ENCODE results near the gene DNAJC12. TPM values are rescaled to one million over a fixed set of nuclear protein-coding genes. Genes with fewer than 3 reads are reported as not detected.
"Not testable (repeated sequence)": the region's sequence is repeated elsewhere in the genome, so short reads cannot be mapped to it uniquely, and the experiment has no call there.

DNAJC12 gene
- total RNA-seq, 1 donor from 2014 or later = 6.1 TPM

- no peak for TF ChIP-seq CTCF (IDR thresholded peaks at IDR 0.05; ENCODE audit: unreplicated experiment)
- H3K4me3 Mint-ChIP-seq (ENCODE audit: low read depth) = no peak overlapping the region
- H3K27ac Mint-ChIP-seq = no peak overlapping the region
- no peaks in the 10 kb centered on the region for H3K27me3 Mint-ChIP-seq
- H3K36me3 Mint-ChIP-seq (ENCODE audit: insufficient read depth) = peaks cover 1% of the 10 kb centered on the region
- H3K9me3 Mint-ChIP-seq (ENCODE audit: low read depth) = peaks cover 6% of the 10 kb centered on the region
- H3K4me1 Mint-ChIP-seq (ENCODE audit: low read depth) = peaks cover 6% of the 10 kb centered on the region
- no peak for DNase-seq (ENCODE audit: low spot score, unreplicated experiment)
Measured at GRCh38 chr10:67839951-67840350, 2.0 kb upstream of the DNAJC12 start.

- DNase-seq (ENCODE audit: low spot score, unreplicated experiment); H3K9me3 Mint-ChIP-seq (ENCODE audit: low read depth); H3K36me3 Mint-ChIP-seq (ENCODE audit: insufficient read depth); H3K27ac Mint-ChIP-seq; H3K4me3 Mint-ChIP-seq (ENCODE audit: low read depth); H3K27me3 Mint-ChIP-seq; H3K4me1 Mint-ChIP-seq (ENCODE audit: low read depth): not testable (repeated sequence)
Measured at GRCh38 chr10:67839511-67839910, 1.5 kb upstream of the DNAJC12 start.

GRCh38 chr10:67836972-67837371, 1.0 kb downstream of the DNAJC12 start:
- no peaks in the 10 kb centered on the region for H3K27me3 Mint-ChIP-seq
- no peak for DNase-seq (ENCODE audit: low spot score, unreplicated experiment)
- no peak for TF ChIP-seq CTCF (IDR thresholded peaks at IDR 0.05; ENCODE audit: unreplicated experiment)
- H3K4me3 Mint-ChIP-seq (ENCODE audit: low read depth) = no peak overlapping the region
- H3K27ac Mint-ChIP-seq = no peak overlapping the region
- H3K4me1 Mint-ChIP-seq (ENCODE audit: low read depth) = peaks cover 1% of the 10 kb centered on the region
- no peaks in the 10 kb centered on the region for H3K36me3 Mint-ChIP-seq (ENCODE audit: insufficient read depth)
- H3K9me3 Mint-ChIP-seq (ENCODE audit: low read depth) = no peaks in the 10 kb centered on the region

GRCh38 chr10:67836488-67836887, 1.5 kb downstream of the DNAJC12 start:
- no peaks in the 10 kb centered on the region for H3K36me3 Mint-ChIP-seq (ENCODE audit: insufficient read depth)
- H3K4me3 Mint-ChIP-seq (ENCODE audit: low read depth) = no peak overlapping the region

GRCh38 chr10:67835541-67836394, 2.2 kb downstream of the DNAJC12 start:
- H3K4me3 Mint-ChIP-seq (ENCODE audit: low read depth) = peak overlapping the region; percentile 10
- H3K4me1 Mint-ChIP-seq (ENCODE audit: low read depth) = not testable (repeated sequence)

More at GRCh38 chr10:67836488-67836887, 1.5 kb downstream of the DNAJC12 start:
- Mint-ChIP-seq H3K27me3 (no peaks in the 10 kb centered on the region), H3K4me1 (ENCODE audit: low read depth) (peaks cover 1% of the 10 kb centered on the region), H3K27ac (no peak overlapping the region), H3K9me3 (ENCODE audit: low read depth) (no peaks in the 10 kb centered on the region)
- no peak for DNase-seq (ENCODE audit: low spot score, unreplicated experiment)
- TF ChIP-seq CTCF (IDR thresholded peaks at IDR 0.05; ENCODE audit: unreplicated experiment) = no peak

GRCh38 chr10:67834375-67834774, 3.6 kb downstream of the DNAJC12 start:
- Mint-ChIP-seq H3K27me3 (no peaks in the 10 kb centered on the region), H3K27ac (no peak overlapping the region), H3K36me3 (ENCODE audit: insufficient read depth) (no peaks in the 10 kb centered on the region), H3K9me3 (ENCODE audit: low read depth) (no peaks in the 10 kb centered on the region), H3K4me3 (ENCODE audit: low read depth) (no peak overlapping the region), H3K4me1 (ENCODE audit: low read depth) (peaks cover 1% of the 10 kb centered on the region)
- no peak for TF ChIP-seq CTCF (IDR thresholded peaks at IDR 0.05; ENCODE audit: unreplicated experiment)
- DNase-seq (ENCODE audit: low spot score, unreplicated experiment) = no peak

More at GRCh38 chr10:67835541-67836394, 2.2 kb downstream of the DNAJC12 start:
- not testable (repeated sequence) for DNase-seq (ENCODE audit: low spot score, unreplicated experiment); H3K36me3 Mint-ChIP-seq (ENCODE audit: insufficient read depth); H3K27me3 Mint-ChIP-seq; H3K9me3 Mint-ChIP-seq (ENCODE audit: low read depth); H3K27ac Mint-ChIP-seq

Measured in progenitor cell of endocrine pancreas (in vitro differentiated cells).